H1 (cell line): ENCODE measurements around the gene UBL4A. TPM values are rescaled to one million over a fixed set of nuclear protein-coding genes. Genes with fewer than 3 reads are reported as not detected.

Experiments
- ASH2L ChIP-seq: fragments of 200-600, 300-600 bp; sonication (generic); IDR thresholded peaks from one replicate; pipeline ENCODE4 v1.7.1; 2017; ENCODE audit warnings: low read length
- BACH1 ChIP-seq: IDR thresholded peaks from 2 replicates; pipeline ENCODE4 v1.6.1; 2012; ENCODE audit warnings: low read length, improper control_type of control experiment
- CBX5 ChIP-seq: fragments of 300-800, 300-1000 bp; sonication (generic); IDR thresholded peaks from 2 replicates; pipeline ENCODE4 v1.7.1; 2016; ENCODE audit warnings: antibody characterized with exemption, low read length, low read depth
- E2F6 ChIP-seq: IDR thresholded peaks from 2 replicates; pipeline ENCODE4 v1.6.1; 2012; ENCODE audit warnings: inconsistent platforms
- EGR1 ChIP-seq: IDR thresholded peaks from 2 replicates; pipeline ENCODE4 v1.6.1; 2011; ENCODE audit warnings: low read depth, low read length, borderline replicate concordance
- EP300 ChIP-seq, 2 experiments: IDR thresholded peaks; 1 replicate in 1 of 2; 2 replicates in 1 of 2; pipeline ENCODE4 v1.6.1; 2011 to 2012; ENCODE audit warnings: low read depth in 2 of 2, low read length in 2 of 2, mild to moderate bottlenecking in 2 of 2, borderline replicate concordance in 1 of 2, inconsistent platforms in 1 of 2, moderate library complexity in 1 of 2
- EZH2 ChIP-seq: fragments of 200-600 bp; sonication (generic); IDR thresholded peaks from 2 replicates; pipeline ENCODE4 v1.7.1; 2012; ENCODE audit warnings: low read depth, mild to moderate bottlenecking, moderate library complexity, low read length, inconsistent platforms; ENCODE audit not compliant: severe bottlenecking
- FOSL1 ChIP-seq: IDR thresholded peaks from 2 replicates; pipeline ENCODE4 v1.6.1; 2011; ENCODE audit warnings: mild to moderate bottlenecking, low read depth, low read length, moderate library complexity; ENCODE audit not compliant: insufficient read depth
- GABPA ChIP-seq: IDR thresholded peaks from 2 replicates; pipeline ENCODE4 v1.6.1; 2011; ENCODE audit warnings: mild to moderate bottlenecking, low read length, moderate library complexity, borderline replicate concordance; ENCODE audit not compliant: insufficient read depth
- HDAC2 ChIP-seq, 2 experiments: fragments of 300-600 bp in 1 of 2; sonication (generic) in 1 of 2; IDR thresholded peaks; 2 replicates each; pipeline ENCODE4 v1.6.1; 2011 to 2012; ENCODE audit warnings: low read depth in 2 of 2, low read length in 2 of 2, mild to moderate bottlenecking in 2 of 2, moderate library complexity in 2 of 2, borderline replicate concordance in 1 of 2, inconsistent platforms in 1 of 2
- MAFK ChIP-seq: IDR thresholded peaks from 2 replicates; pipeline ENCODE4 v1.6.1; 2012; ENCODE audit warnings: low read depth, mild to moderate bottlenecking, improper control_type of control experiment, low read length
- NANOG ChIP-seq: IDR thresholded peaks from 2 replicates; pipeline ENCODE4 v1.6.1; 2011; ENCODE audit warnings: low read length, low read depth, mild to moderate bottlenecking, inconsistent platforms; ENCODE audit not compliant: insufficient read depth, poor library complexity, severe bottlenecking
- NRF1 ChIP-seq: IDR thresholded peaks from 2 replicates; pipeline ENCODE4 v1.6.1; 2011; ENCODE audit warnings: mild to moderate bottlenecking, low read depth, low read length, improper control_type of control experiment
- PHF8 ChIP-seq: fragments of 200-600 bp; sonication (generic); conservative IDR thresholded peaks from 2 replicates; pipeline ENCODE4 v1.7.1; 2012; ENCODE audit warnings: low read depth, mild to moderate bottlenecking, inconsistent platforms, low read length, moderate library complexity
- RAD21 ChIP-seq, 2 experiments: IDR thresholded peaks in 1 of 2; conservative IDR thresholded peaks in 1 of 2; 2 replicates each; pipeline ENCODE4 v1.6.1; 2011; ENCODE audit warnings: low read depth in 2 of 2, low read length in 2 of 2, improper control_type of control experiment in 1 of 2, inconsistent platforms in 1 of 2, mild to moderate bottlenecking in 1 of 2, moderate library complexity in 1 of 2
- RNF2 ChIP-seq: fragments of 200-900, 300-1000 bp; sonication (generic); IDR thresholded peaks from 2 replicates; pipeline ENCODE4 v1.7.1; 2016; ENCODE audit warnings: borderline replicate concordance, low read depth, mild to moderate bottlenecking, antibody characterized with exemption, low read length; ENCODE audit not compliant: poor library complexity, severe bottlenecking; ENCODE audit errors: missing control alignments
- SAP30 ChIP-seq: fragments of 300-600 bp; sonication (generic); IDR thresholded peaks from 2 replicates; pipeline ENCODE4 v1.7.1; 2012; ENCODE audit warnings: low read length, moderate library complexity, mild to moderate bottlenecking, inconsistent platforms; ENCODE audit not compliant: insufficient read depth, insufficient replicate concordance
- SIN3A ChIP-seq, 2 experiments: IDR thresholded peaks in 1 of 2; conservative IDR thresholded peaks in 1 of 2; 2 replicates each; pipeline ENCODE4 v1.6.1; 2011 to 2012; ENCODE audit warnings: low read length in 2 of 2, improper control_type of control experiment in 1 of 2, low read depth in 1 of 2, mild to moderate bottlenecking in 1 of 2
- TBP ChIP-seq: IDR thresholded peaks from 2 replicates; pipeline ENCODE4 v1.6.1; 2011; ENCODE audit warnings: low read depth, low read length, improper control_type of control experiment
- TCF12 ChIP-seq: IDR thresholded peaks from 2 replicates; pipeline ENCODE4 v1.6.1; 2011; ENCODE audit warnings: low read depth, mild to moderate bottlenecking, low read length
- polyA plus RNA-seq, 7 experiments: library from polyadenylated mRNA; depleted of rRNA in 3 of 7; stranded (reverse) in 5 of 7; unstranded in 2 of 7; fragments of >200 nt in 5 of 7; fragments of 200-250 nt in 2 of 7; gene quantifications; 1 replicate in 5 of 7; 2 replicates in 1 of 7; 4 replicates in 1 of 7; pipeline versions ENCODE4 v1.2.1 to v1.2.3, GENCODE V29; 2011 to 2013; ENCODE audit warnings: missing spikeins in 2 of 7, mixed read lengths in 2 of 7
- total RNA-seq: library from RNA; stranded (reverse); fragmentation: NEBNext Ultra II Directional; extraction: Animal tissue kit (Norgen Biotek cat#: 25700); gene quantifications from 2 replicates; pipeline ENCODE4 v1.2.1, GENCODE V29; 2021

UBL4A gene
- total and polyA plus RNA-seq, 2 of the 8 experiments (the other 6 are each of a cell fraction or from before 2014, with no cell fraction given): 23.1 to 31.7 TPM

GRCh38 chrX:154490414-154491083 is 4.1 kb upstream of the UBL4A start, which contains the start of gene SLC10A3 (continued):
- no peak for TF ChIP-seq RNF2
- no peak for TF ChIP-seq NRF1
- TF ChIP-seq SAP30: no peak
- peak in 1 of 2 experiments; percentile 23; a peak in 2 of 4 replicates for TF ChIP-seq RAD21 (IDR thresholded peaks at IDR 0.05 in 1 of 2, conservative IDR thresholded peaks at IDR 0.05 in 1 of 2; ENCODE audit: low read depth in 2 of 2, low read length in 2 of 2)
- no peak for TF ChIP-seq NANOG
- TF ChIP-seq GABPA: no peak
- no peak for TF ChIP-seq MAFK
- TF ChIP-seq SIN3A (conservative IDR thresholded peaks at IDR 0.05 in 1 of 2, IDR thresholded peaks at IDR 0.05 in 1 of 2; ENCODE audit: low read depth in 1 of 2, low read length in 2 of 2): no peak
- TF ChIP-seq FOSL1: no peak
- no peak for TF ChIP-seq HDAC2 (IDR thresholded peaks at IDR 0.05; ENCODE audit: borderline replicate concordance in 1 of 2, low read depth in 2 of 2, low read length in 2 of 2)
- no peak for TF ChIP-seq TCF12
- no peak for TF ChIP-seq E2F6
- TF ChIP-seq EGR1: no peak
- TF ChIP-seq CBX5: no peak
- TF ChIP-seq EZH2: no peak
- no peak for TF ChIP-seq ASH2L
- peak; percentile 58 for TF ChIP-seq TBP
- no peak for TF ChIP-seq BACH1
- TF ChIP-seq EP300 (IDR thresholded peaks at IDR 0.05; ENCODE audit: borderline replicate concordance in 1 of 2, low read depth in 2 of 2, low read length in 2 of 2): no peak
- peak; percentile 52; the same call in 1 of the 2 replicates for TF ChIP-seq PHF8
